KBM-7 (cell line): Measurements from ENCODE around the gene CCT8L2.
"Not testable (repeated sequence)": the region's sequence is repeated elsewhere in the genome, so short reads cannot be mapped to it uniquely, and the experiment has no call there.

Source experiments
- DNase-seq: peaks from one replicate; pipeline ENCODE4 v3.0.0-alpha.2; 2015
- in situ Hi-C: fragments of 300-500 bp; cut with MboI; formaldehyde crosslinking; loops from 2 replicates; pipeline ENCODE4 v1.14.3; 2020; ENCODE audit warnings: low sequenced_read_pairs, low pct_unique_long_range_greater_than_20kb, mixed read lengths

The CCT8L2 gene

GRCh38 chr22:16600644-16601436 is 8.2 kb upstream of the CCT8L2 start:
- in situ Hi-C loops = not testable (repeated sequence)
- DNase-seq = peak; percentile 84

- DNase-seq, in situ Hi-C loops: not testable (repeated sequence)
Measured at GRCh38 chr22:16599648-16600047, 7.0 kb upstream of the CCT8L2 start.

- in situ Hi-C loops = not testable (repeated sequence)
Measured at GRCh38 chr22:16595251-16595650, 2.6 kb upstream of the CCT8L2 start.

GRCh38 chr22:16594026-16594425 is 1.4 kb upstream of the CCT8L2 start:
- in situ Hi-C loops = no loop called here
- DNase-seq = no peak

More at GRCh38 chr22:16595251-16595650, 2.6 kb upstream of the CCT8L2 start:
- DNase-seq = not testable (repeated sequence)

DNA sequence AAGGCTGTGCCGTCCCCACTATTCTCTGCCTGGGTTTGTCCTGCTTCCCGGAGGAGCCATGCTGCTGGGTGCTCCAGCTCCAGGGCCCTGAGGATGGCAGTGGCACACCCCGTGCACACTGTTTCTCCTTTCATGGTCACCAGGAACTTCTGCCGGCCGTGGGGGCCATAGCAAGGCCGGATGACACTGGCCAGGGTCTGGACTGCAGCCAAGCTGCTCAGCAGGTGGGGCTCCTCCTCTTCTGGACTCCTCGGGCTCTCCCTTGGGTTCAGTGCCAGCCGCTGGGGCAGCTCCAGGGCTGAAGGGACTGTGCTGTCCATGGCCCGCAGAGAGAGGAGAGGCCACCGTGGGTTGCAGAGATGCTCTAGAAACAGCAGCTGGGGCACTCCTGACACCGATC is 379 bp downstream of the CCT8L2 start:
- in situ Hi-C loops, DNase-seq: not testable (repeated sequence)

DNA sequence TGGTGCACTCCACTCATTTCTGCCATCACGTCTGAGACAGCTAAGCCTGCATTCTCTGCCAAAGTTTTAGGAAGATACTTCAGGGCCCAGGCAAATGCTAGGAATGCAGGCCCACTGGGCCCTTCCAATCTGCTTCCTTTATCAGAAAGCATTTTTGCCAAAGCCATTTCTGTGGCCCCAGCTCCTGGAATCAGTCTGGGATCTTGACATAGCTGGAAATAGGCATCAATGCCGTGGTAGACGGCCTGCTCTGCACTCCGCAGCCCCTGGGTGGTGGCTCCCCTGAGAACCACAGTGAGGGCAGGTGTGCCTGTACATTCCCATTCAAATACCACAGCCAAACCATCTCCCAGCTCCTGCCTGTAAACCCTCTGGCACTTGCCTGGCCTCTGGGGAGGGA is 1.5 kb downstream of the CCT8L2 start:
- in situ Hi-C loops = not testable (repeated sequence)

DNA sequence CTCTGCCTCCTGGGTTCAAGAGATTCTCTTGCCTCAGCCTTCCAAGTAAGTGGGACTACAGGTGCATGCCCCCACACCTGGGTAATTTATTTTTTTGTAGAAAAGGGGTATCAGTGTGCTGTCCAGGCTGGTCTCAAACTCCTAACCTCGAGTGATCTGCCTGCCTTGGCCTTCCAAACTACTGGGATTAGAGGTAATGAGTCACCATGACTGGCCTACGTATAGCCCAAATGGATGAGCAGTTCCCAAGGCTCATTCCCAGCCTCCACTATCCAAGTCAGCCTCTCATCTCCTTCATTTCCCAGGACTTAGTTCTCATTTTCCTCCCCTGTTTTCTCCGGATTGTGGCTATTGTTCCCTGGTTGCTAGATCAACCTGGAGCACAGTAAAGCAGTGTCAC is 5.6 kb downstream of the CCT8L2 start:
- in situ Hi-C loops = no loop called here
- no peak for DNase-seq

More for the DNA sequence above, 1.5 kb downstream of the CCT8L2 start:
- not testable (repeated sequence) for DNase-seq

GRCh38 chr22:16586170-16586569 is 6.4 kb downstream of the CCT8L2 start:
- DNase-seq = no peak
- in situ Hi-C loops = no loop called here

- in situ Hi-C loops, DNase-seq: not testable (repeated sequence)
Measured at GRCh38 chr22:16580872-16581271, 11.7 kb downstream of the CCT8L2 start.

- DNase-seq, in situ Hi-C loops: not testable (repeated sequence)
Measured at GRCh38 chr22:16569240-16569834, 23.3 kb downstream of the CCT8L2 start.

GRCh38 chr22:16568425-16568758 is 24.2 kb downstream of the CCT8L2 start:
- in situ Hi-C loops = no loop called here
- DNase-seq = no peak

DNA sequence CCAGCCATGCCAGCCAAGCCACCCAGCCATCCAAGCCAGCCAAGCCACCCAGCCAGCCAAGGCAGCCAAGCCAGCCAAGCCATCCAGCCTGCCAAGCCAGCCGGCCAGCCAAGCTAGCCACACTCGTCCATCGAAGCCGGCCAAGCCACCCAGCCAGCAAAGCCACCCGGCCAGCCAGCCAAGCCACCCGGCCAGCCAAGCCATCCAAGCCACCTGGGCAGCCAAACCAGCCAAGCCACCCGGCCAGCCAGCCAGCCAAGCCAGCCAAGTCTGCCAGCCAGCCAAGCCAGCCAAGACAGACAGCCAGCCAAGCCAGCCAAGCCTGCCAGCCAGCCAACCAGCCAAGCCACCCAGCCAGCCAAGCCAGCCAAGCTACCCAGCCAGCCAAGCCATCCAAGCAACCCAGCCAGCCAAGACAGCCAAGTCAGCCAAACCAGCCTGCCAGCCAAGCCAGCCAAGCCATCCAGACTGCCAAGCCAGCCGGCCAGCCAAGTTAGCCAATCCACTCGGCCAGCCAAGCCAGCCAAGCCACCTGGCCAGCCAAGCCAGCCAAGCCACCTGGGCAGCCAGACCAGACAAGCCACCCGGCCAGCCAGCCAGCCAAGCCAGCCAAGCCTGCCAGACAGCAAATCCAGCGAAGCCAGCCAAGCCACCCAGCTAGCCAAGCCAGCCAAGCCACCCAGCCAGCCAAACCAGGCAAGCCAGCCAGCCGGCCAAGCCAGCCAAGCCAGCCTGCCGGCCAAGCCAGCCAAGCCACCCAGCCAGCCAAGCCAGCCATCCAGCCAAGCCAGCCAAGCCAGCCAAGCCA is 24.8 kb downstream of the CCT8L2 start:
- DNase-seq, in situ Hi-C loops: not testable (repeated sequence)

- DNase-seq, in situ Hi-C loops: not testable (repeated sequence)
Measured at GRCh38 chr22:16566421-16567151, 26.0 kb downstream of the CCT8L2 start.

DNA sequence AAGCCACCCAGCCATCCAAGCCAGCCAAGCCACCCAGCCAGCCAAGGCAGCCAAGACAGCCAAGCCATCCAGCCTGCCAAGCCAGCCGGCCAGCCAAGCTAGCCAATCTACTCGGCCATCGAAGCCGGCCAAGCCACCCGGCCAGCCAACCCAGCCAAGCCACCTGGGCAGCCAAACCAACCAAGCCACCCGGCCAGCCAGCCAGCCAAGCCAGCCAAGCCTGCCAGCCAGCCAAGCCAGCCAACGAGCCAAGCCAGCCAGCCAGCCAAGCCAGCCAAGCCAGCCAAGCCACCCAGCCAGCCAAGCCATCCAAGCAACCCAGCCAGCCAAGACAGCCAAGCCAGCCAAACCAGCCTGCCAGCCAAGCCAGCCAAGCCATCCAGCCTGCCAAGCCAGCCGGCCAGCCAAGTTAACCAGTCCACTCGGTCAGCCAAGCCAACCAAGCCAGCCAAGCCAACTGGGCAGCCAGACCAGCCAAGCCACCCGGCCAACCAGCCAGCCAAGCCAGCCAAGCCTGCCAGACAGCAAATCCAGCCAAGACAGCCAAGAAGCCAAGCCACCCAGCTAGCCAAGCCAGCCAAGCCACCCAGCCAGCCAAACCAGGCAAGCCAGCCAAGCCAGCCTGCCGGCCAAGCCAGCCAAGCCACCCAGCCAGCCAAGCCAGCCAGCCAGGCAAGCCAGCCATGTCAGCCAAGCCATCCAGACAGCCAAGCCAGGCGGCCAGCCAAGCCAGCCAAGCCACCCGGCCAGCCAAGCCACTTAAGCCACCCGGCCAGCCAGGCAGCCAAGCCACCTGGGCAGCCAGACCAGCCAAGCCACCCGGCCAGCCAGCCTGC is 26.8 kb downstream of the CCT8L2 start:
- DNase-seq, in situ Hi-C loops: not testable (repeated sequence)

DNA sequence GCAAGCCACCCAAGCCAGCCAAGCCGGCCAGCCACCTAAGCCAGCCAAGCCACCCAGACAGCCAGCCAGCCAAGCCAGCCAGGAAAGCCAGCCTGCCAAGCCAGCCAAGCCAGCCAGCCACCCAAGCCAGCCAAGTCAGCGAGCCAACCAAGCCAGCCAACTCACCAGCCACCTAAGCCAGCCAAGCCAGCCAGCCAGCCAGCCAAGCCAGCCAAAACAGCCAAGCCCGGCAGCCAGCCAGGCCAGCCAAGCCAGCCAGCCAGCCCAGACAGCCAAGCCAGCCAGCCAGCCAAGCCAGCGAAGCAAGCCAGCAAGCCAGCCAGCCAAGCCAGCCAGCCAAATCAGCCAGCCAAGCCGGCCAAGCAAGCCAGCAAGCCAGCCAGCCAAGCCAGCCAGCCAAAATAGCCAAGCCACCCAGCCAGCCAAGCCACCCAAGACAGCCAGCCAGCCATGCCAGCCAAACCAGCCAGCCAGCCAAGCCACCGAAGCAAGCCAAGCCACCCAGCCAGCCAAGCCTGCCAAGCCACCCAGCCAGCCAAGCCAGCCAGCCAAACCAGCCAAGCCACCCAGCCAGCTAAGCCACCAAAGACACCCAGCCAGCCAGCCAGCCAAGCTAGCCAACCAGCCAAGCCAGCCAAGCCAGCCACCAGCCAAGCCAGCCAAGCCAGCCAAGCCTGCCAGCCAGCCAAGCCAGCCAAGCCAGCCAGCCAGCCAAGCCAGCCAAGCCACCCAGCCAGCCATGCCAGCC is 27.6 kb downstream of the CCT8L2 start:
- in situ Hi-C loops = not testable (repeated sequence)

GRCh38 chr22:16563555-16564520 is 28.8 kb downstream of the CCT8L2 start:
- no peak for DNase-seq
- in situ Hi-C loops = no loop called here

More for the DNA sequence above, 27.6 kb downstream of the CCT8L2 start:
- DNase-seq = not testable (repeated sequence)
